IgD-negative memory B cell (primary cell): Measurements from ENCODE around the gene ATG12. TPM values are rescaled to one million over a fixed set of nuclear protein-coding genes. Genes with fewer than 3 reads are reported as not detected.

ENCODE experiments used
- H3K27ac Mint-ChIP-seq, 3 donors: one replicate each; pipeline ENCODE4 v1.8.0; 2020 to 2022; ENCODE audit warnings: mild to moderate bottlenecking in 3 of 3, mixed read lengths in 3 of 3, moderate library complexity in 1 of 3
- H3K27me3 Mint-ChIP-seq: one replicate; pipeline ENCODE4 v1.8.0; 2021; ENCODE audit warnings: mixed read lengths
- H3K36me3 Mint-ChIP-seq: one replicate; pipeline ENCODE4 v1.8.0; 2020; ENCODE audit warnings: mild to moderate bottlenecking, mixed read lengths
- H3K4me1 Mint-ChIP-seq, 3 donors: one replicate each; pipeline ENCODE4 v1.8.0; 2020 to 2022; ENCODE audit warnings: mixed read lengths in 3 of 3, mild to moderate bottlenecking in 1 of 3
- H3K4me3 Mint-ChIP-seq, 4 donors: one replicate each; pipeline ENCODE4 v1.8.0; 2020 to 2022; ENCODE audit warnings: mild to moderate bottlenecking in 4 of 4, mixed read lengths in 4 of 4, moderate library complexity in 3 of 4
- H3K9me3 Mint-ChIP-seq, 3 donors: one replicate each; pipeline ENCODE4 v1.8.0; 2020 to 2021; ENCODE audit warnings: mixed read lengths in 3 of 3, mild to moderate bottlenecking in 1 of 3
- polyA plus RNA-seq: library from polyadenylated mRNA; unstranded; fragments of 300-500 nt; fragmentation: Illumina TruSeq; gene quantifications from one replicate; pipeline ENCODE4 v1.2.3, GENCODE V29; 2021

Gene ATG12
- polyA plus RNA-seq, 1 donor from 2014 or later: 112 TPM

DNA sequence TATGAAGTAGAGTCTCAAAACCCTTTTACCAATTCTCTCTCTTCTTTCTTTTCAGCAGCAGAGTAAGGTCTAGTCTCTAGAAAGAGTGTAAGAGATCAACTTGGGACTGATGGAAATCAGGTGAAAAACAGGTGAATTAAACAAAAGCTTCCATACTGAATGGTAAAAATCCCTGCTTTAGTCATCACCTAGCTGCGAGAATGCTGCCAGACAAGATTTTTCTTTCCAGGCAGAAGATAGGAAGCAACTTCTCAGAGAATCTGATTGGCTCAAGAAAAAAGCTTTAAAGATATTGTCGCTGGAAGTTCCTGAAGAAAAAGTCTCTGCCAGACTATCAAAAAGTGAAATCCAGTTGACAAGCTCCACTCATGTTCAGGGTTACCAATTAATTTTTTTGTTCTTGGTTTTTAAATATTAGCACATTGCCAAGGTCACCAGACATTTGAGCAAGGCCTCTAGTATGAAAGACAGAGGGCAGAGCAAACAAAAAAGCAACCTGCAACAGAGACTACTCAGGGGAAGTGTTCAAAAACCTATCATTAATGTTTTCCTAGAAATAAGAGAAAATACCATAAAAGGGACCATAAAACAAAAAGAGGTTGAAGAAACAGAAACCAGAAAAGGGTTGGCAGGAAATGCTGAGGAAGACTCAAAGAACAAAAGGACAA, 34.2 kb downstream of the ATG12 start:
- Mint-ChIP-seq H3K27ac (no peak overlapping the region), H3K27me3 (peaks cover 3% of the 10 kb centered on the region), H3K4me1 (no peaks in the 10 kb centered on the region), H3K9me3 (peaks cover 0 to 2% (median 0%) of the 10 kb centered on the region in 3 donors), H3K36me3 (no peaks in the 10 kb centered on the region), H3K4me3 (no peak overlapping the region)

DNA sequence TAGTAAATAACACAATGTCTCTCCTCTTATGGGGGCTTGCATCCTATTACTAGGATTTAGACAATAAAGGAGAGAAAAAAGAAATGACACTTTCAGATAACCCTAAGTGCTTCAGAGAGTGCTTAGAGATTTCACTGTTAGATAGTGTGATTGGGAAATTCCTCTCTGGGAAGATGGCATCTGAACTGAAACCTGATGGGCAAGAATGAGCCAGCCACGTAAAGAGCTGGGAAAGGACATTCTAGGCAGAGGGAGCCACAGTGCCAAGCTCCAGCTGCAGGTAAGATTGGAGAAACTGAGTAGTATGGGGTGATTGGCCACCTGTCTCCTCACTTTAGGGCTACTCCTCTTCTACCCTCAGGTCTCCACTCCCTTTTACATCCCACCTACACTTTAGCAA, 39.4 kb downstream of the ATG12 start:
- no peaks in the 10 kb centered on the region for H3K4me1 Mint-ChIP-seq
- no peak overlapping the region for H3K27ac Mint-ChIP-seq
- H3K27me3 Mint-ChIP-seq: no peaks in the 10 kb centered on the region
- H3K4me3 Mint-ChIP-seq: no peak overlapping the region
- no peaks in the 10 kb centered on the region for H3K36me3 Mint-ChIP-seq
- peaks cover 0 to 2% (median 0%) of the 10 kb centered on the region in 3 donors for H3K9me3 Mint-ChIP-seq

DNA sequence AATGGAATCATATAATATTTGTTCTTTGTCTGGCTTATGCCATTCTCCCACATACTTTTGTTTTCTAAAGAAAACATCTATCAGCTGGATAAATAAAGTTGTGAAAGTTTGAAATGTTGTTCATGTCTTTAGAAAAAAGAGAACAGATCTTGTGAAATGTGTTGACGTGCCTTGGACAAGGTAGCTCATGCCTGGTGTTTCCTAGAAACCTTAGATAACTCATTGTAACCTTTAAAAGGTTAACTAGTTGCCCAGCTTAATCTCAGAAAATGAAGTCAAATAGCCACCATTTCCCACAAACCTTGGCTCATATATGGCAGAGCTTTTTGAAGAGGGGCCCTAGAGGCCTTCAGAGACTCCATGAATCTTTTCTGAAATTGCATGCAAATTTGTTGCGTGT, 40.2 kb downstream of the ATG12 start:
- H3K27me3 Mint-ChIP-seq: no peaks in the 10 kb centered on the region
- H3K4me3 Mint-ChIP-seq: no peak overlapping the region
- H3K4me1 Mint-ChIP-seq: no peaks in the 10 kb centered on the region
- peaks cover 0 to 2% (median 0%) of the 10 kb centered on the region in 3 donors for H3K9me3 Mint-ChIP-seq
- no peak overlapping the region for H3K27ac Mint-ChIP-seq
- no peaks in the 10 kb centered on the region for H3K36me3 Mint-ChIP-seq

DNA sequence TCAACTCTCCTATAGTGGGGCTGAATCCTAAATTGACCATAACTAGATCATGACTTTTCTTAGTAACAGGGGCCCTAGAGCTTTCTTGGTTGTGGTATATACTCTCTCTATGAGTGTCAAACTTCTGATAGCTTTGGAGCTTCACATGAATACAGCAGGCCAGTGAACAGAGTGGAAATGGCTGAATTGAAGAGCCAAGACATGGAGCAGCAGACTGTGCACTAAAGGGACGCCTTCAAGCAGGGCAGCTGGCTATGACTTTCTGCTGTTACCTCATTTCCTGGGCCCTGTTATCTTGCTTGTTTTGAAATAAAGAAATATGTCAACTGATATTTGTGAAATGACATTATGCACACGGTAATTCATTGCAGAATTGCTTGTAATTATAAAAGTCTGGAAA, 41.3 kb downstream of the ATG12 start:
- Mint-ChIP-seq H3K36me3 (no peaks in the 10 kb centered on the region), H3K27ac (no peak overlapping the region), H3K4me1 (no peaks in the 10 kb centered on the region), H3K27me3 (no peaks in the 10 kb centered on the region), H3K4me3 (no peak overlapping the region), H3K9me3 (peaks cover 0 to 2% (median 0%) of the 10 kb centered on the region in 3 donors)

DNA sequence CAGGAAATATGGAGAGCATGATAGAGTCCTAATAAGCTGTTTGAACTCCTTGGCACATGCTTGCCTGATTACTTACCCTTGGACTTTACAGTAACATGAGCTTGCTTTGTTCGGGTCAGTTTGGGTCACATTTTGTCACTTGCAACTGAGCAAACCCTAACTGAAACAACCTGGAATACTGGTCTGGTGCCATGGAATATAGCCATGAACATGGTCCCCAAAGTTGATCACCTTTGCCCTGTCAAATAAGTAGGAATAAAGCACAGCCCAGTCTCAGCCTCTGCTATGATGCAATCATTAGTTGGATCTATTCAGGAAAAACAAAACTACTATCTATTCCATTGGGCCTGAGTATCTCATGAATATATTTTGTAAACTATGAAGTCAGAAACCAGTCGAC, 43.1 kb downstream of the ATG12 start:
- Mint-ChIP-seq H3K4me1 (no peaks in the 10 kb centered on the region), H3K27me3 (peaks cover 2% of the 10 kb centered on the region), H3K27ac (no peak overlapping the region), H3K4me3 (no peak overlapping the region), H3K36me3 (no peaks in the 10 kb centered on the region), H3K9me3 (peaks cover 0 to 2% (median 0%) of the 10 kb centered on the region in 3 donors)

DNA sequence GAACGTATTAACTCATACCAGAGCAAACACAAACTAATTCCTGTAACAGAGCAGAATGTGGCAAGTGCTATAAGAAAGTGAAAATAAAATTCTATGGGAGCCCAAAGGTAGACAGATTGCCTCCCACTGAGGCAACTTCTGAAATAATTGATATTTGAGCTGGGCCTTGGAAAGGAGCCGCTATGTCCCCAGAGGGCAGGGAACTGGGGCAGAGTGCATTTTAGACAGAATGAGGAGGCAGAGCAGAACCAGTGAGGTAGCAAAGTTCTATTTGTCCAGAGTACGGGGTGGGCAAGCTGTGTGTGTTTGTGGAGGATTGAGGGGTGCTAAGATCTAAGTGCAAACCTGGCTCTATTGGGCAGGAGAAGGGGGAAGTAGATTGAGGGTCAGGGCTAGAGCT, 44.7 kb downstream of the ATG12 start:
- H3K36me3 Mint-ChIP-seq: no peaks in the 10 kb centered on the region
- H3K9me3 Mint-ChIP-seq: no peaks in the 10 kb centered on the region
- H3K27ac Mint-ChIP-seq: no peak overlapping the region
- no peak overlapping the region for H3K4me3 Mint-ChIP-seq
- H3K27me3 Mint-ChIP-seq: peaks cover 9% of the 10 kb centered on the region
- no peaks in the 10 kb centered on the region for H3K4me1 Mint-ChIP-seq

DNA sequence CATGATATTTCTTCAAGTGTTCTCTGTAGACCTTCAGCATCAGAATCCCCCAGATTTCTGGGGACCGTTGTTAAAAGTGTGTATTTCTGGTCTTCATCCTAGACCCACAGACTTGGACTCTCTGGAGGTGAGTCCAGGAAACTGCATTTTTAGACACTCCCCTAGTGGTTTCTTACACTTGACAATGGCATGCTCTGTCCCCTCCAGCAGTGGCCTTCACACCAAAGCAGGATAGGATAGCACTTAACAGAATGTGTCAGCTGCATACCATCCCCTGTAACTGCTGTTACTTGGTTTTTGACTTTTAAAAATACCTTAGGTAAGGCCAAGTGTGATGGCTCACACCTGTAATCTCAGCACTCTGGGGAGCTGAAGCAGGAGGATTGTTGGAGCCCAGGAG, 45.7 kb downstream of the ATG12 start:
- Mint-ChIP-seq H3K9me3 (no peaks in the 10 kb centered on the region), H3K27me3 (peaks cover 9% of the 10 kb centered on the region), H3K27ac (no peak overlapping the region), H3K36me3 (no peaks in the 10 kb centered on the region), H3K4me1 (no peaks in the 10 kb centered on the region), H3K4me3 (no peak overlapping the region)

DNA sequence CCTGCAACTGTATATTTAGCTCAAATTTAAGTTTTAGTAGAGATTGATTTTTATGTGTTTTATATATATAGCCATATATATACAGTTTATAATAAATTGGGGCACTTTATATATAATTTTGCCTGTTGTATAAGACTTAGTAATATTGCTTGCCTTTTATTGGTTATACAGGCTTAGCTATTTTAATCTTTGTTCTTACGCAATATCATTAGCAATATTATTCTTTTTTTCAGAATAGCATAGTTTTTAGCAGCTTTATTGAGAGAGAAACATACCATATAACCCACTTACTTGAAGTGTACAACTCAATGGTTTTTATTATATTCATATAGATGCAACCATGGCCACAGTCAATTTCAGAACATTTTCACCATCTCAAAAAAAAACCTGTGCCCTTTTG, 52.9 kb downstream of the ATG12 start:
- H3K4me1 Mint-ChIP-seq: peaks cover 0 to 4% (median 0%) of the 10 kb centered on the region in 3 donors
- H3K4me3 Mint-ChIP-seq: no peak overlapping the region
- H3K36me3 Mint-ChIP-seq: peaks cover 1% of the 10 kb centered on the region
- no peak overlapping the region for H3K27ac Mint-ChIP-seq
- H3K9me3 Mint-ChIP-seq: no peaks in the 10 kb centered on the region
- H3K27me3 Mint-ChIP-seq: peaks cover 22% of the 10 kb centered on the region

DNA sequence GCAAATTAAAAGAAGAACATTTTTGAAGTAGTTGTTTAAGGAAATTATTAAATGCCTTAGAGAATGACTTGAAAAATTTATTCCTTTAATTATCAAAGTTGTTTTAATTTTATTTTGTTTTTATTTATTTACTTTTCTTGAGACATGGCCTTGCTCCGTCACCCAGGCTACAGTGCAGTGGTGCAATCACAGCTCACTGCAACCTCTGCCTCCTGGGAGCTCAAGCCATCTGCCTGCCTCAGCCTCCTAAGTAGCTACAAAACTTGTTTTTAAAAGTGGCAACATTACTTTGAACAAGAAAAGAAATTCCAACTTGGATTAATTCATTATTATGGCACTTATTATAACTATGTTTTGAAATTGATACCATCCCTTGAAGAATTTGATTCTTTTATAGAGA, 53.9 kb downstream of the ATG12 start:
- Mint-ChIP-seq H3K4me1 (peaks cover 0 to 4% (median 0%) of the 10 kb centered on the region in 3 donors), H3K27me3 (peaks cover 21% of the 10 kb centered on the region), H3K9me3 (no peaks in the 10 kb centered on the region), H3K4me3 (no peak overlapping the region), H3K36me3 (peaks cover 1% of the 10 kb centered on the region), H3K27ac (no peak overlapping the region)

DNA sequence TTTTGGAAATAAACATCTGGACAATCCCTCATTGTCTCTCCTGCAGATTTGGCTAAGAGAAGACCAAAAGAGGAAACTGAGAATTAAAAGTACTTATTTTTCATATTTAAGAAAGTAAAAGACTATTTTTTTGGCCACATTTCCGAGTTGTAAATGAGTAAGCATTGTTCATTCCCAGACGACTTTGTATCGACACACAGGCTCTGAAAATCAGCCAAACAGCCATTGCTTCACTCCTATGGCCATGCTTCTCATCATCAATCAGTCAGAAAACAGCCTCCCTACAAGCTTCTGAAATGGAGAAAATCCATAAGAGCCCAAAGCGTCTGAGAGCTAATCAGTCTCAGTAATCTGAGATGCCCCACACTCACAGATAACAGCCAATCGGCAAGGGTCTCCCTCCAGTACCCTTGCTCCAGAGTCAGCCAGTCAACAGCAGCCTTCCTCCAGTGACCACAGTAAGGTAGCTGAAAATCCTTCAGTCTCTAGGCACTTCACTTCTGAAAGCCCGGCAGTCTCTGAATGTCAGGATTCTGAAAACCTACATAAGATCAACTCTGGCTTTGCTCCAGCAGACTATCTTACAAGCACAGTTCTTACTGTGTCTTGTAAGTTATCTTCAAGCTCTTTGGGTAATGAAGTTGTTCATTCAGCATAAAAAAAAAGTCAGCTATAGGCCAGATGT, 55.8 kb downstream of the ATG12 start:
- Mint-ChIP-seq H3K27me3 (peaks cover 20% of the 10 kb centered on the region), H3K4me3 (no peak overlapping the region), H3K36me3 (peaks cover 1% of the 10 kb centered on the region), H3K4me1 (peaks cover 0 to 4% (median 0%) of the 10 kb centered on the region in 3 donors), H3K27ac (no peak overlapping the region), H3K9me3 (peaks cover 0 to 2% (median 0%) of the 10 kb centered on the region in 3 donors)

DNA sequence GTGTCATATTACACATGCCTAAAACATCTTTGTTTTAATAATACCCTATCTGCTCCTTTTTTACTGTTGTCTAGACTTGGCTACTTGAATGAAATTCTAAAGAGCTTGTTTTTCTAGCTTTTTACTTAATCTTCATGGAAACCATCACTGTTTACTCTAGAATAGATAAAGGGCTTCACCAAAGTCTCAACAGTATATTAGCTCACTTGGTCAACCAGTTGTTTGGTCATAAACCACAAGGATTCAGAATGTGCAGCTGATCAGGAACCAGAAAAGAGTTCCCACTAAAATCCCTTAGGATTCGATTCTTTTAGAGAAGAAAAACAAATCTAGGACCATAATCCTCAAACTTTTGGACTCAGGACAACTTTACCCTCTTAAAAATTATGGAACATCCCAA, 62.9 kb downstream of the ATG12 start:
- Mint-ChIP-seq H3K9me3 (peaks cover 0 to 2% (median 0%) of the 10 kb centered on the region in 3 donors), H3K36me3 (no peaks in the 10 kb centered on the region), H3K4me3 (no peak overlapping the region), H3K27ac (no peak overlapping the region), H3K27me3 (peaks cover 6% of the 10 kb centered on the region), H3K4me1 (no peaks in the 10 kb centered on the region)

Other genes starting within 250 kb of the ATG12 start
- gene TICAM2, start 239.1 kb downstream of the ATG12 start, polyA plus RNA-seq: 4.4 TPM
- gene TMED7, start 215.5 kb downstream of the ATG12 start, polyA plus RNA-seq: 26.0 TPM
- gene CDO1, start 24.9 kb downstream of the ATG12 start, polyA plus RNA-seq: not detected
- 87.5 TPM for gene AP3S1, start 370 bp upstream of the ATG12 start, polyA plus RNA-seq
- gene LVRN, start 120.9 kb upstream of the ATG12 start, polyA plus RNA-seq: not detected
- 0.69 TPM for gene ARL14EPL, start 190.9 kb upstream of the ATG12 start, polyA plus RNA-seq
- gene COMMD10, start 243.5 kb upstream of the ATG12 start, polyA plus RNA-seq: 39.4 TPM